ENCODE measurements around the gene ACSL6.

ACSL6 gene

GRCh38 chr5:132001647-132002561 is 9.6 kb downstream of the ACSL6 start:
- no peak for DNase-seq (ENCODE audit: low read depth in 1 of 2, low spot score in 1 of 2)

DNA sequence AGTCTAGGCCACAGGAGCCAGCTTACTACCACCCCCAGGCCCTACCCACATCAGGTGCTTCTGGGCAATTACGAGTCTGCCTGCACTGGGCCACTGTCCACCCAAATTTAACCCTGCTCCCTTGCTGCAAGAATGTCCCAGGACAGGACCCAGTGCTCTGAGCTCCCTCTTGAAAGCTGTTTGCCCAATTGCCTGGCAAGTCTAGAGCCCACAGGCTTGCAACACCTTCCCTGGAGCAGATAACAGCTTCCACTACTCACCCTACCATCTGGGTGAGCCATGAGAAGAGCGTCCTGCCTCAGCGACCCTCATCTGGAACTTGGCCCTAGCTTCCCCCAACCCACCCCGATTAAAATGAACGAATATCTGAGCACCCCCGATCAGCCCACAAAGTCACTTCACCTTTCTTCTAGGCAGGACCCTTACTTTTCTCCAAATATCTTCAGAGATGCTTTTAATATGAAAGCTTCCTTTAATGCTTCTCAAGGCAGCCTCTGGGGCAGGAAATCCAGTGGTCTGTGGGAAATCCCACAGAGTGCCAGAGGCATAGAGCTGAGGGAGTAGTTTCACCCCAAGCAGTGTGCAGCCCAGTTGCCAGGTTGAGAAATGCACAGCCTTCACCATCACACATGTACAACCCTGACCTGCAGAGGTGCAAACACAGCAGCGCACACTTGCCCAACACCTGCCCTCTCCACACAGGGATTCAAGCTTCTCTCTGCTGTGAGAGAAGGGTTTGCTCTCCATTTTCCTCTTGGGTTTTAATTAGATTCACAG is 10.6 kb downstream of the ACSL6 start:
- DNase-seq (ENCODE audit: low read depth in 1 of 2, low spot score in 1 of 2): peak in 1 of 2 donors; percentile 20

- DNase-seq (ENCODE audit: low read depth in 1 of 2, low spot score in 1 of 2): no peak
Observed at GRCh38 chr5:132000241-132000490, 11.3 kb downstream of the ACSL6 start.

GRCh38 chr5:131999441-132000240 is 11.8 kb downstream of the ACSL6 start:
- DNase-seq (ENCODE audit: low read depth in 1 of 2, low spot score in 1 of 2): no peak

DNA sequence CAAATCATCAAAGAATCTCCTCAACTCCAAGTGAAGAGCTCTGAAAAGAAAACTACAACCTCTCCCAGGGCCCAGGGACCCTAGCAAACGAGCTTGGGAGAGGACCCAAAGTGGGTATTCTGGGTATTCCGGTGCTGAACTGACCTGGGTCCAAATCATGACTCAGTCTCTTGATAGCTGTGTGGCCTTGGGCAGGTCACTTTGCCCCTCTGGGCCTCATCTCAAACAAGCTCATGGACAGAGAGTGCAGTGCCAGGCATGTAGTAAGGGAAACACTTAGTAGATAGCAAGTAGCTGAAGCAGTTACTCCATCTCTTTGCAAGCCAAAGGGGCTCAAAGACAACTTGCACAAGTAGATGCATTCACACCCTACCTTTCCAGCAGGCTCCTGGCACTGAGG is 12.4 kb downstream of the ACSL6 start:
- no peak for DNase-seq (ENCODE audit: low read depth in 1 of 2, low spot score in 1 of 2)

GRCh38 chr5:131998431-131999040 is 12.9 kb downstream of the ACSL6 start:
- DNase-seq (ENCODE audit: low read depth in 1 of 2, low spot score in 1 of 2): no peak

DNA sequence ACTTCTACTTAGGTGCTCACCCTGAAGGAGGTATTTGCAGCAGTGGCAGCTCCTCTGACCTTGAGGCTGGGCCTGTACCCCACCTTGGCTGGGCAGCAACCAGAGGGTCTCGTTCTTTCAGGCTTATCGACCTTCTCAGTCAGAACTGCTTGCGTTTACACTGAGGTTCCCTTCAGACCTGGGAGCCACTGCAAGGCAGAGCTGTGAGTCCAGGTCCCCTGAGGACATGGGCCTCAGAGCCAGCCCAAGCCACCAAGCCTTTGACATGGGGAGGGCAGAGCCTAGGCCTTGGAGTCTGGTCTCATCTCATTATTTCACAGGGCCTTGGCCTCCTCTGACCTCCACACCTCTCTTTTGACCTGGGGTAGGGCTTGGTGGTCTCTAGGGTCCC is 13.7 kb downstream of the ACSL6 start:
- no peak for DNase-seq (ENCODE audit: low read depth in 1 of 2, low spot score in 1 of 2)

DNA sequence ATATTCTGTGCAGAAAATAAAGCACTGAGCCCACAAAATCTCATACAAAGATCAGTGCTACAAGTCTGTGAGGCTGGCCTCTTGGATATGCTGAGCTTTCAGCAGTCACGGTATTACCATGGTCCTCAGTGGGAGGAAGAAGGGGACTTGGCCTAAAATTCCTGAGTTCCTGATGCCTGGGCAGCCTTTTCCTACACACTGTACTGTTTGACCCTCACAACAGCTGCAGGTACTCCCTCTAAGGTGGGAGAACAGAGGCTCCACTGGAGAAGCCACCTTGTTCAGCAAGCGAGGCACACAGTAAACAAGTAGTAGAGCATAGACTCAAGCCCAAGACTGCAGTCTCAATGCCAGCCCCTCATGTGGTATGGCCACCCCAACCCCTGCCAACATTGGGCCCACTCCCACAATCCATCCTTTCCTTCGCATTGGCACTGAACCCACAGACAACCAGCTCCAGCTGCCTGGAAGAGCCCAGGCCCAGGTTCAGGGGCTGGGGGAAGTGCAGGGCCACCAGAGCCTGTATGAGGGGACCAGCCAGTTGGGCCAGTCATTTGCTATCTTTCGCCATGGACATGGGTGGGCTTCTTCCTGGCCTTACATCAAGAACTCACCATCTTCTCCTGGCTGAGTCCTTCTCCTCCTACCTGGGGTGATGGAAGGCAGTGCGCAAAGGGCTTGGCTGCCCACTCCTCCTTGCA is 14.3 kb downstream of the ACSL6 start:
- no peak for DNase-seq (ENCODE audit: low read depth in 1 of 2, low spot score in 1 of 2)

- DNase-seq (ENCODE audit: low read depth in 1 of 2, low spot score in 1 of 2): no peak
Observed at GRCh38 chr5:131996210-131997025, 15.0 kb downstream of the ACSL6 start.

DNA sequence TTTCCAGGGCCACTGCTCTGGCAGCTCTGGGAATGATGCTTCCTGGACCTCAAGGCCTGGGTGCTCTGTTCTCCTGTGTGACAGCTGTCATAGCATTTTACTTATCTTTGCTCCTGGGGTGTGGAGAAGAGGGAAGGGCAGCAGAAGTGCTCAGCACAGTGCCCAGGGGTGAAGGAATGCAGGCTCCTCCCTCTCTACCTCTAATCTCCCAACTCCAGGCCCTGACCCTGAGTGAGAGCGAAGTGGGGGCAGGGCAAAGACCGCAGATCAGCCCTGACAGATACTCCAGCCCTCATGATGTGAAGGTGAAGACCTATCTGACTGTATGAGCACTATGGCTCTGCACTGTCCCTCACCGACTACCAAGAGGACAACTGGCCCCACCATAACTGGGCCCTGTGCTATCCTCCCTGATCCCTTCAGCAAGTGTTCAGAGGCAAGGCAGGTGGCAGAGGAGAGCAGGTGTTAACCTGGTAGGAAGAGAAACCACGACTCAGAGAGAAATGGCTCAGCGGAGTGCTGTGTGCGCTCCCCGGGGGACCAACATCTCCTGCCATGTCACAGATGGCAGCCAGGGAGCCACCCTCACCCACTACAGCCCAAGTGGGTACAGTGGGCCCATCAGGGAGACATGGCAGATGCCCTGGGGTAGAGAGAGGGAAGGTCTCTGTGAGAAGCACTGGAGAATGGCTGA is 16.8 kb downstream of the ACSL6 start:
- DNase-seq (ENCODE audit: low read depth in 1 of 2, low spot score in 1 of 2): no peak

GRCh38 chr5:131994090-131994489 is 17.4 kb downstream of the ACSL6 start:
- DNase-seq (ENCODE audit: low read depth in 1 of 2, low spot score in 1 of 2): no peak

DNA sequence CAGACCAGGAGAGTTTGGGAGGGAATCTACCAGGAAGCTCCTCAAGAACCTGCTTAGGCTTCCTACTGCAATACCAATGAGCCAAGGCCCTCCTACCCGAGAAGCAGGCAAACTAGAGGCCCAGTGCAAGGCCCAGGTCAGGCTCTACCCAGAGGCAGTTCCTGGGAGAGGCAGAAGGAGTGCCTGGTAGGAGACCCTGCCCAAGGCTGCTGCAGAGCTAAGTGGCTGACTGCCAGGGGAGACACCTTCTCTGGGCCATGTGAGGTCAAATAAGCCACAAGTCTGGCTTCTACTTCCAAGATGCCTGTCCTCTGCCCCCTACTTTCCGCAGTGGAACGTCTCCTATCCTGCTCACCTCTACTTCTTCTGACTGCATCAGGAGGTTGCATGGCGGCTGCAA is 17.8 kb downstream of the ACSL6 start:
- no peak for DNase-seq (ENCODE audit: low read depth in 1 of 2, low spot score in 1 of 2)

DNA sequence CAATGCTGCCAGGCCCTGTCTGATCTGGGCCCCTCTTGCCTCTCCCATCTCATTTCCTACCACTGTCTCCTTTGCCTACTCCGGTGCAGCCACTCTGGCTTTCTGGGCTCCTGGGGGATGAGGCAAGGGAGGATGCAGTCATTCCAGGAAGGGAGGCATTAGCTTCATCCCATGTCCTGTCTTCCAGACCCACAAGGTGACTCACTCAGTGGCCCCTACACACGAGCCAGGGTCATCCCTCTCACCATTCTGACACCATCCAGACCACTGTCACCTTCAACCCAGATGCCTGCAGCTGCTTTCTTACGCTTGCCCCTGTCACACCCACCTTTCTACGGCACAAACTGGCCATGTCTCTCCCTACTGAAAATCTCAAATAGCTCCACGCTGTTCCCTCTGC is 19.1 kb downstream of the ACSL6 start:
- DNase-seq (ENCODE audit: low read depth in 1 of 2, low spot score in 1 of 2): no peak

GRCh38 chr5:131991593-131992324 is 19.7 kb downstream of the ACSL6 start:
- DNase-seq (ENCODE audit: low read depth in 1 of 2, low spot score in 1 of 2): no peak

DNA sequence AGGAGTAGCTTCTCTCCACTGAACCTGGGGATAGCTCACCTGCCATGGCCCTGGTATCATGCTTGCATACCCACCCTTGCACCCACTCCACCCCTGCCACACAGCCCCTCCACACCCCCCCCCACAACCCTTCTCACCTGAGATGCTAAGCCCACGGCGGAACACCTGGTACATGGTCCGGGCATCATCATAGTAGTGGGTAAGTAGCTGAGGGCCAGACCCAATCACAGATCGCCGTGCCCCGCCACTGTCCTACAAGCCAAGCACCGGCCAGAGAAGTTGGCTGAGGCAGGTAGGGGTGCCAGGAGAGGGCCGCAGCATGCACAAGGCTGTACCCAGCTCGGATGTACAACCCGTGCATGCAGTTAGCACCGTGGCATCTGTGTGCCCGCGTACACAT is 20.7 kb downstream of the ACSL6 start:
- no peak for DNase-seq (ENCODE audit: low read depth in 1 of 2, low spot score in 1 of 2)

DNA sequence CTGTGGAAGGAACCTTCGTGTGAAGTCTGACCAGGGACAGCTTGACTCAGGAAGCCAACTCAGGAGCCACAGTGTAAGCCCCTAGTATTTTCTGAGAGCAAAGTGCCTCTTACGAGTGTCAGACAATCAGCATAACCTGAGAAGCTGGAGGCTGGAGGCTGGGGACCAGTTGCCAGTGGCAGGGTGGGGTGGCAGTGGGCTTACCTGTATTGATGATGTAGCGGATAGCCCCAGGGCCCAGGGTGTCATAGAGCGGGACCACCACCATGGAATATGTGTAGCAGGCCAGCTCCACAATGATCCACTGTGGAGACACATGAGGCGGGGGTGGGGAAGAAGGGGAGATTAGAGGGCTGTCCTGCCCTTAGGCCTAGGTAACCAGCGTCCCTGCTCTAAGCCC is 22.9 kb downstream of the ACSL6 start:
- no peak for DNase-seq (ENCODE audit: low read depth in 1 of 2, low spot score in 1 of 2)

- no peak for DNase-seq (ENCODE audit: low read depth in 1 of 2, low spot score in 1 of 2)
Observed at GRCh38 chr5:131987251-131987650, 24.2 kb downstream of the ACSL6 start.

DNA sequence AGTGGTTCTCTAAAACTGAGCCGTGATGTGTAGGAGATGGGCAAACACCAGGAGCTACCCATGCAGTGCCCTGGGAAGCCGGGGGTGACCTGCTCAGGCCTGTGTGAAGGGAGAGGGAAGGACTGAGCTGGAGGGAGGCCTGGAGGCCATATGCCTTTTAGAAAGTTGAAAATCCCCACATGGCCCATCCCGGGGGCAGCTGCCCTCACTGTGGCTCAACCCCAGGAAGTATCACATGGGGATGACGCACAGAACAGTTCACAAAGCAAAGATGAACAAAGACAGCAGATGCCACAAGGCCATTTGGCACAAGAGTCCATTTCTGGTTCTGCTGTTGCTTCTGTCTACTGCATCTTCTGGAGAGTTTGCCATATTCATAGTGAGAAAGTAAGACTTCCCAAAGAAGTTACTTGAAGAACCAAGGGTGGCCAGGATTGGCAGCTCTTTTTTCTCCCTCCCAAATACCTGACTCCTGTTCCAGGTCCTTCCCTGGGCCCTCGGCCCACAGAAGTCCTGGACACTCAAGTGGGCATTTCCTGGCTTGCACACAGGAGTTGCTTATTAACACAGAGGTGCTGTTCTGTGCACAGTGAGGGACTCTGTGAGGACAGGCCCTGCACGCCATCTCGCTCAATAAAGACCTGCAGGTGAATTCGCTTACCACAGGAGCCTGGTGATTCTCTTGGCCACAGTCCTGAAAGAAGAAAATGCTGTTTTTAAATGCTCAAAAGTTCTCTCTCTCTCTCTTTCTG is 25.1 kb downstream of the ACSL6 start:
- no peak for DNase-seq (ENCODE audit: low read depth in 1 of 2, low spot score in 1 of 2)
